SK-N-SH (cell line): ENCODE results near the gene CCNL1. TPM values are rescaled to one million over a fixed set of nuclear protein-coding genes. Genes with fewer than 3 reads are reported as not detected.

Experiments used
- CTCF ChIA-PET: fragments of 300-600, 350-600 bp; formaldehyde crosslinking; extraction: SDS; loops from one replicate; lab custom pipeline; 2021; lab: Yijun Ruan, JAX
- POLR2A ChIA-PET: fragments of 350-600 bp; sonication (Branson Sonifier 250); formaldehyde crosslinking; extraction: SDS; loops from one replicate; lab custom pipeline; 2020; ENCODE audit warnings: antibody characterized with exemption, inconsistent platforms; lab: Yijun Ruan, JAX
- DNase-seq: peaks from one replicate; pipeline ENCODE4 v3.0.0; 2012
- H2AFZ ChIP-seq: fragments of 200-600 bp; sonication (generic); 2 replicates; pipeline ENCODE4 v1.8.1; 2016; ENCODE audit warnings: antibody characterized with exemption, mild to moderate bottlenecking, low read depth
- H3F3A ChIP-seq: fragments of 200-600 bp; sonication (generic); replicated peaks from 2 replicates; pipeline ENCODE3; 2016; ENCODE audit warnings: antibody characterized with exemption, mild to moderate bottlenecking; ENCODE audit not compliant: insufficient read depth
- H3K27ac ChIP-seq, 2 experiments: fragments of 200-500 bp in 1 of 2; fragments of 200-600 bp in 1 of 2; sonication (Bioruptor generic) in 1 of 2; sonication (generic), shearing (Covaris generic) in 1 of 2; 2 replicates each; pipeline versions ENCODE4 v1.5.1 to v1.6.1; 2014 to 2016; ENCODE audit warnings: low read depth in 2 of 2, inconsistent platforms in 1 of 2, low read length in 1 of 2, mild to moderate bottlenecking in 1 of 2, mixed read lengths in 1 of 2
- H3K27me3 ChIP-seq: fragments of 200-600 bp; sonication (generic), shearing (Covaris generic); 2 replicates; pipeline ENCODE4 v1.6.1; 2016; ENCODE audit warnings: mixed run types; ENCODE audit not compliant: insufficient read depth
- H3K36me3 ChIP-seq, 2 experiments: fragments of 200-500 bp in 1 of 2; fragments of 200-600 bp in 1 of 2; sonication (Bioruptor generic) in 1 of 2; sonication (generic) in 1 of 2; replicated peaks in 1 of 2; 2 replicates each; pipeline versions ENCODE3 to v1.5.1; 2014 to 2016; ENCODE audit warnings: low read length in 1 of 2, mild to moderate bottlenecking in 1 of 2; ENCODE audit not compliant: insufficient read depth in 2 of 2, control insufficient read depth in 1 of 2
- H3K4me1 ChIP-seq, 2 experiments: fragments of 200-500 bp in 1 of 2; fragments of 200-600 bp in 1 of 2; sonication (Bioruptor generic) in 1 of 2; sonication (generic), shearing (Covaris generic) in 1 of 2; 2 replicates each; pipeline versions ENCODE4 v1.5.1 to v1.6.1; 2014 to 2016; ENCODE audit warnings: low read depth in 1 of 2, low read length in 1 of 2, mixed run types in 1 of 2; ENCODE audit not compliant: insufficient read depth in 2 of 2, control insufficient read depth in 1 of 2
- H3K4me2 ChIP-seq: fragments of 200-600 bp; sonication (generic), shearing (Covaris generic); 2 replicates; pipeline ENCODE4 v1.6.1; 2017; ENCODE audit warnings: mixed run types
- H3K4me3 ChIP-seq, 2 experiments: fragments of 200-500 bp in 1 of 2; fragments of 200-600 bp in 1 of 2; sonication (Bioruptor generic) in 1 of 2; sonication (generic), shearing (Covaris generic) in 1 of 2; 2 replicates each; pipeline versions ENCODE4 v1.5.1 to v1.8.1; 2014 to 2016; ENCODE audit warnings: low read depth in 2 of 2, inconsistent platforms in 1 of 2, low read length in 1 of 2, mild to moderate bottlenecking in 1 of 2, mixed read lengths in 1 of 2, moderate library complexity in 1 of 2
- H3K79me2 ChIP-seq: fragments of 200-600 bp; sonication (generic); 2 replicates; pipeline ENCODE4 v1.8.1; 2017; ENCODE audit warnings: mild to moderate bottlenecking; ENCODE audit not compliant: insufficient read depth
- H3K9ac ChIP-seq: fragments of 200-600 bp; sonication (generic); 2 replicates; pipeline ENCODE4 v1.6.1; 2017; ENCODE audit warnings: mixed run types
- H3K9me2 ChIP-seq: fragments of 200-600 bp; sonication (generic); 2 replicates; pipeline ENCODE4 v1.6.1; 2017; ENCODE audit warnings: mixed run types
- H3K9me3 ChIP-seq: fragments of 200-600 bp; sonication (generic); 2 replicates; pipeline ENCODE4 v1.6.1; 2017; ENCODE audit warnings: mixed run types, mild to moderate bottlenecking, moderate library complexity
- H4K20me1 ChIP-seq: fragments of 200-600 bp; sonication (generic); 2 replicates; pipeline ENCODE4 v1.6.1; 2017; ENCODE audit warnings: mild to moderate bottlenecking, mixed run types; ENCODE audit not compliant: insufficient read depth
- CTCF ChIP-seq: fragments of 200-600 bp; sonication (generic); IDR thresholded peaks from 2 replicates; pipeline ENCODE4 v1.6.1; 2017; ENCODE audit warnings: antibody characterized with exemption, mild to moderate bottlenecking, moderate library complexity
- ELF1 ChIP-seq: IDR thresholded peaks from 2 replicates; pipeline ENCODE4 v1.4.0; 2012
- EP300 ChIP-seq, 2 experiments: IDR thresholded peaks; 2 replicates each; pipeline versions ENCODE4 v1.4.0 to v1.6.1; 2012; ENCODE audit warnings: borderline replicate concordance in 1 of 2, low read depth in 1 of 2, low read length in 1 of 2
- EZH2phosphoT487 ChIP-seq: fragments of 200-600 bp; sonication (generic); IDR thresholded peaks from 2 replicates; pipeline ENCODE4 v1.6.1; 2017; ENCODE audit warnings: low read depth, mixed run types, mild to moderate bottlenecking, antibody characterized with exemption, moderate library complexity, borderline replicate concordance
- GABPA ChIP-seq: IDR thresholded peaks from 2 replicates; pipeline ENCODE4 v1.4.0; 2012; ENCODE audit warnings: low read depth, mild to moderate bottlenecking
- GATA2 ChIP-seq: sonication (generic); formaldehyde crosslinking; IDR thresholded peaks from 2 replicates; pipeline ENCODE4 v1.5.0; 2020; ENCODE audit warnings: mild to moderate bottlenecking, missing genetic modification reagents
- JUND ChIP-seq: IDR thresholded peaks from 2 replicates; pipeline ENCODE4 v1.4.0; 2012
- MAX ChIP-seq: IDR thresholded peaks from 2 replicates; pipeline ENCODE4 v1.4.0; 2012; ENCODE audit warnings: low read depth
- MXI1 ChIP-seq: IDR thresholded peaks from 2 replicates; pipeline ENCODE4 v1.6.1; 2012; ENCODE audit warnings: mild to moderate bottlenecking, low read depth, low read length, improper control_type of control experiment
- NRF1 ChIP-seq: IDR thresholded peaks from 2 replicates; pipeline ENCODE4 v1.6.1; 2012; ENCODE audit warnings: low read depth, mild to moderate bottlenecking, low read length
- PBX3 ChIP-seq: IDR thresholded peaks from 2 replicates; pipeline ENCODE4; 2012
- POLR2AphosphoS5 ChIP-seq: IDR thresholded peaks from 2 replicates; pipeline ENCODE4 v1.6.1; 2012; ENCODE audit warnings: low read depth, low read length
- RXRA ChIP-seq: IDR thresholded peaks from 2 replicates; pipeline ENCODE4 v1.4.0; 2012; ENCODE audit warnings: low read depth, mild to moderate bottlenecking, borderline replicate concordance
- TAF1 ChIP-seq: IDR thresholded peaks from 2 replicates; pipeline ENCODE4 v1.6.1; 2012; ENCODE audit warnings: low read depth, mild to moderate bottlenecking, low read length, moderate library complexity, borderline replicate concordance
- TCF12 ChIP-seq: IDR thresholded peaks from 2 replicates; pipeline ENCODE4 v1.4.0; 2012
- TEAD4 ChIP-seq: IDR thresholded peaks from 2 replicates; pipeline ENCODE4 v1.4.0; 2012; ENCODE audit warnings: mild to moderate bottlenecking, borderline replicate concordance; ENCODE audit not compliant: insufficient read depth
- WGBS: methylation state at CpG from one replicate; pipeline ENCODE4 v1.1.6; 2017; ENCODE audit warnings: low lambda C conversion rate; 5-methylcytosine and 5-hydroxymethylcytosine counted together
- polyA plus RNA-seq, 3 experiments: library from polyadenylated mRNA; depleted of rRNA; stranded (reverse); fragments of >200 nt; gene quantifications; 2 replicates each; pipeline ENCODE4 v1.2.3, GENCODE V29; 2012

Gene CCNL1
- polyA plus RNA-seq, 1 of the 3 experiments (the other 2 are of a cell fraction): 99.8 TPM

- H3K4me2 ChIP-seq: no peak overlapping the region
- peaks cover 23% of the 10 kb centered on the region for H3F3A ChIP-seq
- ChIA-PET POLR2A (no interaction called here), CTCF (interaction anchor here (0.7 to 5.4 kb wide), 11 partner anchors 8 to 979 kb away, joined by 3 to 26 read pairs (median 4); partner anchors contain the start of gene TIPARP)
- TF ChIP-seq MAX: no peak
- TF ChIP-seq POLR2AphosphoS5: no peak
- no peak for TF ChIP-seq EZH2phosphoT487
- TF ChIP-seq ELF1: no peak
- TF ChIP-seq TEAD4: no peak
- TF ChIP-seq CTCF: no peak
- no peak for TF ChIP-seq PBX3
- no peak for TF ChIP-seq MXI1
- no peak for TF ChIP-seq GABPA
- TF ChIP-seq TCF12: no peak
- TF ChIP-seq TAF1: no peak
- TF ChIP-seq RXRA: no peak
- TF ChIP-seq GATA2: no peak
- TF ChIP-seq NRF1: no peak
- no peak for TF ChIP-seq EP300 (IDR thresholded peaks at IDR 0.05; ENCODE audit: borderline replicate concordance in 1 of 2, low read depth in 1 of 2, low read length in 1 of 2)
- TF ChIP-seq JUND: no peak
- WGBS: 86% methylated on average over 18 of the region's 20 CpGs
- H3K79me2 ChIP-seq: no peaks in the 10 kb centered on the region
- peaks cover 12 to 66% of the 10 kb centered on the region in 2 experiments; a peak in 3 of 4 replicates for H3K4me1 ChIP-seq
- H4K20me1 ChIP-seq: no peaks in the 10 kb centered on the region
- H3K36me3 ChIP-seq: no peaks in the 10 kb centered on the region
- DNase-seq: no peak
- no peak overlapping the region for H3K4me3 ChIP-seq
- peak overlapping the region; percentile 42; the same call in 1 of the 2 replicates for H2AFZ ChIP-seq
- H3K27ac ChIP-seq: peak overlapping the region in 1 of 2 experiments; percentile 80; a peak in 2 of 4 replicates
- H3K9ac ChIP-seq: peak overlapping the region; percentile 0; the same call in 1 of the 2 replicates
- H3K9me2 ChIP-seq: no peaks in the 10 kb centered on the region
- H3K9me3 ChIP-seq: no peaks in the 10 kb centered on the region
- H3K27me3 ChIP-seq: no peaks in the 10 kb centered on the region
Measured at GRCh38 chr3:157129803-157130466, 30.0 kb downstream of the CCNL1 start.
